Endothelial cell of umbilical vein (primary cell): ENCODE data around the gene MVK. TPM values are rescaled to one million over a fixed set of nuclear protein-coding genes. Genes with fewer than 3 reads are reported as not detected.

Source experiments
- BruUV-seq: library from RNA; stranded (reverse); fragments of 400-500 nt; replicated peaks from 2 replicates; lab custom pipeline; 2021; lab: Mats Ljungman, UMichigan
- CTCF ChIA-PET: fragments of 300-600, 350-600 bp; sonication (Branson Sonifier 250); formaldehyde crosslinking; loops from one replicate; lab custom pipeline; 2021; ENCODE audit warnings: antibody characterized with exemption, inconsistent platforms; lab: Charles Lee
- POLR2A ChIA-PET: fragments of 300-600, 350-600 bp; sonication (Branson Sonifier 250); formaldehyde crosslinking; loops from one replicate; lab custom pipeline; 2021; ENCODE audit warnings: antibody characterized with exemption, inconsistent platforms; lab: Charles Lee
- DNase-seq: peaks from one replicate; pipeline ENCODE4 v3.0.0-alpha.2; 2011; ENCODE audit warnings: low read depth, low spot score
- FAIRE-seq: peaks from 2 replicates; lab custom pipeline; 2011; peaks lifted over from hg19 to GRCh38; lab: Jason Lieb, UNC
- H2AFZ ChIP-seq: 2 replicates; pipeline ENCODE4 v1.6.0; 2012; ENCODE audit warnings: low read depth, low read length, control low read depth, inconsistent platforms
- H3K27ac ChIP-seq: 2 replicates; pipeline ENCODE4 v1.5.1; 2011; ENCODE audit warnings: low read depth, mild to moderate bottlenecking, control low read depth, low read length, moderate library complexity; ENCODE audit not compliant: insufficient read depth
- H3K27me3 ChIP-seq, 2 experiments: 2 replicates each; pipeline versions ENCODE4 v1.6.0 to v1.6.1; 2011; ENCODE audit warnings: low read length in 2 of 2, mixed read lengths in 1 of 2; ENCODE audit not compliant: control insufficient read depth in 2 of 2, insufficient read depth in 2 of 2
- H3K36me3 ChIP-seq, 2 experiments: 2 replicates in 1 of 2; 3 replicates in 1 of 2; pipeline ENCODE4 v1.5.1; 2011; ENCODE audit warnings: low read length in 2 of 2, mild to moderate bottlenecking in 1 of 2, moderate library complexity in 1 of 2; ENCODE audit not compliant: control insufficient read depth in 2 of 2, insufficient read depth in 2 of 2; ENCODE audit errors: extremely low read depth in 1 of 2
- H3K4me1 ChIP-seq: 3 replicates; pipeline ENCODE4 v1.5.1; 2011; ENCODE audit warnings: mild to moderate bottlenecking, low read length; ENCODE audit not compliant: control insufficient read depth, insufficient read depth; ENCODE audit errors: extremely low read depth
- H3K4me2 ChIP-seq: 2 replicates; pipeline ENCODE4 v1.6.1; 2011; ENCODE audit warnings: low read length, control low read depth, mixed read lengths; ENCODE audit not compliant: insufficient read depth
- H3K4me3 ChIP-seq, 3 experiments: fragments of 200-600 bp in 1 of 3; sonication (generic), shearing (Covaris generic) in 1 of 3; replicated peaks in 1 of 3; 2 replicates each; pipeline ENCODE4 v1.5.1; 2011 to 2016; ENCODE audit warnings: control low read depth in 3 of 3, low read length in 3 of 3, mild to moderate bottlenecking in 2 of 3, inconsistent platforms in 1 of 3, low read depth in 1 of 3, moderate library complexity in 1 of 3; ENCODE audit not compliant: insufficient read depth in 1 of 3
- H3K79me2 ChIP-seq: 2 replicates; pipeline ENCODE4 v1.6.0; 2012; ENCODE audit warnings: low read length, inconsistent platforms; ENCODE audit not compliant: control insufficient read depth, insufficient read depth
- H3K9ac ChIP-seq: replicated peaks from 2 replicates; pipeline ENCODE3; 2011; ENCODE audit warnings: low read length, control low read depth; ENCODE audit not compliant: insufficient read depth; ENCODE audit errors: extremely low read depth
- H3K9me1 ChIP-seq: replicated peaks from 3 replicates; pipeline ENCODE4 v1.6.0; 2011; ENCODE audit warnings: mild to moderate bottlenecking, low read length; ENCODE audit not compliant: control insufficient read depth, insufficient read depth; ENCODE audit errors: extremely low read depth
- H3K9me3 ChIP-seq: replicated peaks from 2 replicates; pipeline ENCODE4 v1.5.1; 2012; ENCODE audit warnings: low read length, inconsistent platforms; ENCODE audit not compliant: control insufficient read depth, insufficient read depth
- H4K20me1 ChIP-seq: replicated peaks from 2 replicates; pipeline ENCODE3; 2011; ENCODE audit warnings: mild to moderate bottlenecking, low read length; ENCODE audit not compliant: control insufficient read depth, insufficient read depth; ENCODE audit errors: extremely low read depth
- CTCF ChIP-seq, 2 donors: IDR thresholded peaks; 1 replicate in 1 of 2; 2 replicates in 1 of 2; pipeline ENCODE4 v1.5.1; 2011; ENCODE audit warnings: low read length in 2 of 2, mild to moderate bottlenecking in 2 of 2, moderate library complexity in 2 of 2, control low read depth in 1 of 2, inconsistent platforms in 1 of 2, low read depth in 1 of 2; ENCODE audit not compliant: insufficient read depth in 1 of 2; ENCODE audit errors: extremely low read depth in 1 of 2
- EZH2 ChIP-seq: IDR thresholded peaks from 2 replicates; pipeline ENCODE4 v1.6.1; 2012; ENCODE audit warnings: borderline replicate concordance, low read depth, mild to moderate bottlenecking, moderate library complexity, low read length, inconsistent platforms; ENCODE audit not compliant: severe bottlenecking
- FOS ChIP-seq: IDR thresholded peaks from 2 replicates; pipeline ENCODE4 v1.6.1; 2011; ENCODE audit warnings: mild to moderate bottlenecking, low read length, moderate library complexity, borderline replicate concordance; ENCODE audit not compliant: insufficient read depth
- GATA2 ChIP-seq: IDR thresholded peaks from 2 replicates; pipeline ENCODE4 v1.7.0; 2011; ENCODE audit warnings: low read depth, mild to moderate bottlenecking, moderate library complexity, mixed read lengths, low read length; ENCODE audit not compliant: insufficient read length, insufficient read depth
- JUN ChIP-seq: IDR thresholded peaks from 2 replicates; pipeline ENCODE4 v1.6.1; 2011; ENCODE audit warnings: borderline replicate concordance, low read depth; ENCODE audit not compliant: insufficient read length, insufficient read depth
- MAX ChIP-seq: IDR thresholded peaks from 2 replicates; pipeline ENCODE4 v1.6.1; 2011; ENCODE audit not compliant: insufficient read depth, insufficient read length
- MYC ChIP-seq: IDR thresholded peaks from one replicate; pipeline ENCODE4 v1.6.1; 2011; ENCODE audit warnings: mild to moderate bottlenecking, low read depth, low read length
- POLR2A ChIP-seq: IDR thresholded peaks from 2 replicates; pipeline ENCODE4 v1.6.1; 2012; ENCODE audit warnings: low read depth, mild to moderate bottlenecking, control low read depth, low read length
- POLR2AphosphoS5 ChIP-seq: IDR thresholded peaks from 2 replicates; pipeline ENCODE4 v1.6.1; 2012; ENCODE audit warnings: low read depth, mild to moderate bottlenecking, control low read depth, low read length, moderate library complexity; ENCODE audit not compliant: insufficient read depth
- dilution Hi-C: fragments of 300-500 bp; cut with MboI; formaldehyde crosslinking; loops from one replicate; pipeline ENCODE4 v1.15.0; 2019; ENCODE audit warnings: low sequenced_read_pairs; ENCODE audit not compliant: extremely low pct_ligation_motif_present
- intact Hi-C: fragments of 100-400 bp; cut with micrococcal nuclease; formaldehyde crosslinking; loops from one replicate; pipeline ENCODE4 v1.10.0; 2022
- polyA plus RNA-seq, 4 experiments: library from polyadenylated mRNA; depleted of rRNA in 3 of 4; stranded (reverse) in 3 of 4; unstranded in 1 of 4; fragments of >200 nt; gene quantifications; 2 replicates each; pipeline versions ENCODE4 v1.2.1 to v1.2.3, GENCODE V29; 2011 to 2012; ENCODE audit warnings: missing spikeins in 1 of 4
- total RNA-seq: library from RNA; stranded (reverse); gene quantifications from 2 replicates; pipeline ENCODE4 v1.2.3, GENCODE V29; 2021

The MVK gene
- total and polyA plus RNA-seq, 2 donors (not counting 3 experiments of a cell fraction or from before 2014, with no cell fraction given) = 32.6 to 42.6 TPM

GRCh38 chr12:109572506-109572845, 1.1 kb upstream of the MVK start:
- Histone ChIP-seq H3K4me1 (peaks cover 16% of the 10 kb centered on the region), H3K79me2 (peaks cover 6% of the 10 kb centered on the region), H4K20me1 (no peaks in the 10 kb centered on the region), H2AFZ (no peak overlapping the region), H3K36me3 (peaks cover 0 to 12% of the 10 kb centered on the region in 2 experiments), H3K9me1 (no peaks in the 10 kb centered on the region), H3K4me2 (peak overlapping the region; percentile 54), H3K9me3 (no peaks in the 10 kb centered on the region), H3K27ac (no peak overlapping the region), H3K27me3 (no peaks in the 10 kb centered on the region), H3K4me3 (peak overlapping the region in 1 of 3 experiments; percentile 53), H3K9ac (peak overlapping the region; percentile 10)
- POLR2A ChIA-PET = no interaction called here
- DNase-seq = no peak
- dilution Hi-C loops (no loop called here), intact Hi-C loops (loop anchor here (2.0 to 10.0 kb wide), 3 partner anchors 95 to 142 kb away; partner anchors contain the start of genes FAM222A, KCTD10 and UBE3B)
- FAIRE-seq = peak; percentile 62
- CTCF ChIA-PET = interaction anchor here (0.7 to 4.2 kb wide), 8 partner anchors 13 to 203 kb away, joined by 3 to 37 read pairs (median 12); no protein-coding TSS in a partner anchor
- TF ChIP-seq JUN = no peak
- no peak for TF ChIP-seq GATA2
- no peak for TF ChIP-seq FOS
- no peak for TF ChIP-seq MAX
- no peak for TF ChIP-seq POLR2AphosphoS5
- TF ChIP-seq POLR2A = no peak
- no peak for TF ChIP-seq EZH2
- TF ChIP-seq MYC = no peak
- TF ChIP-seq CTCF (IDR thresholded peaks at IDR 0.05; ENCODE audit: extremely low read depth in 1 of 2, insufficient read depth in 1 of 2, low read depth in 1 of 2, low read length in 2 of 2) = no peak
- no TSS peak for BruUV-seq
